Panc1 (cell line): ENCODE results near the gene SLC22A3. TPM values are rescaled to one million over a fixed set of nuclear protein-coding genes. Genes with fewer than 3 reads are reported as not detected.

Source experiments
- ATAC-seq: fragments of 200-7000 bp; cut with Tn5 transposase; 2 replicates; pipeline ENCODE4 v1.9.1; 2020; ENCODE audit warnings: mild to moderate bottlenecking, moderate library complexity
- BruUV-seq: library from RNA; stranded (reverse); fragments of 400-500 nt; replicated peaks from 2 replicates; lab custom pipeline; 2021; lab: Mats Ljungman, UMichigan
- CTCF ChIA-PET: fragments of 300-600 bp; sonication (Branson Sonifier 250); formaldehyde crosslinking; loops from one replicate; lab custom pipeline; 2022; ENCODE audit warnings: antibody characterized with exemption; lab: Charles Lee
- POLR2A ChIA-PET: fragments of 300-600 bp; sonication (Branson Sonifier 250); formaldehyde crosslinking; loops from one replicate; lab custom pipeline; 2022; ENCODE audit warnings: antibody characterized with exemption; lab: Charles Lee
- DNase-seq: peaks from one replicate; pipeline ENCODE4 v3.0.0-alpha.2; 2010; ENCODE audit warnings: low read depth, low spot score
- H3K27ac ChIP-seq: 2 replicates; pipeline ENCODE4 v1.5.1; 2011; ENCODE audit warnings: mild to moderate bottlenecking, low read length, inconsistent platforms
- H3K27me3 ChIP-seq: fragments of 200-500 bp; sonication (Bioruptor generic); 2 replicates; pipeline ENCODE4 v1.6.0; 2014; ENCODE audit warnings: low read length, inconsistent platforms; ENCODE audit not compliant: control insufficient read depth, insufficient read depth
- H3K36me3 ChIP-seq: fragments of 200-500 bp; sonication (Bioruptor generic); 2 replicates; pipeline ENCODE4 v1.5.1; 2014; ENCODE audit warnings: inconsistent platforms, mild to moderate bottlenecking, low read length, moderate library complexity; ENCODE audit not compliant: control insufficient read depth, insufficient read depth
- H3K4me1 ChIP-seq: 2 replicates; pipeline ENCODE4 v1.5.1; 2011; ENCODE audit warnings: inconsistent platforms, mild to moderate bottlenecking, low read length, moderate library complexity; ENCODE audit not compliant: control insufficient read depth, insufficient read depth
- H3K4me3 ChIP-seq, 2 experiments: 2 replicates each; pipeline ENCODE4 v1.5.1; 2011 to 2012; ENCODE audit warnings: low read depth in 2 of 2, low read length in 2 of 2, mild to moderate bottlenecking in 2 of 2, inconsistent platforms in 1 of 2, moderate library complexity in 1 of 2
- H3K9me3 ChIP-seq: fragments of 200-500 bp; sonication (Bioruptor generic); 2 replicates; pipeline ENCODE4 v1.5.1; 2014; ENCODE audit warnings: low read depth, mild to moderate bottlenecking, inconsistent platforms, low read length, moderate library complexity; ENCODE audit not compliant: control insufficient read depth, insufficient read depth
- POLR2AphosphoS5 ChIP-seq: IDR thresholded peaks from 2 replicates; pipeline ENCODE4 v1.6.1; 2012; ENCODE audit warnings: mild to moderate bottlenecking, low read depth, low read length, moderate library complexity
- SIN3A ChIP-seq: IDR thresholded peaks from 2 replicates; pipeline ENCODE4 v1.6.1; 2012; ENCODE audit warnings: low read depth, mild to moderate bottlenecking, low read length, moderate library complexity, borderline replicate concordance; ENCODE audit not compliant: insufficient read depth
- TCF7L2 ChIP-seq: IDR thresholded peaks from 2 replicates; pipeline ENCODE4 v1.6.1; 2011; ENCODE audit warnings: mild to moderate bottlenecking, low read depth, low read length, inconsistent platforms
- in situ Hi-C: cut with HindIII; loops from 2 replicates; pipeline ENCODE4 v1.10.0; 2016; ENCODE audit warnings: low sequenced_read_pairs, low pct_unique_long_range_greater_than_20kb
- intact Hi-C: fragments of 100-400 bp; cut with micrococcal nuclease; formaldehyde crosslinking; loops from one replicate; pipeline ENCODE4 v1.10.0; 2022; ENCODE audit not compliant: unreplicated experiment
- total RNA-seq: library from RNA; stranded (reverse); gene quantifications from one replicate; pipeline ENCODE4 v1.2.1, GENCODE V29; 2021; ENCODE audit not compliant: unreplicated experiment
- TF ChIP-seq, protein P1 (sequence below): fragments of 450-650 bp; IDR thresholded peaks from 2 replicates; pipeline ENCODE4 v1.5.1; 2017; ENCODE audit warnings: mild to moderate bottlenecking
- TF ChIP-seq, protein P2 (sequence below), 2 experiments: IDR thresholded peaks; 2 replicates each; pipeline ENCODE4 v1.6.1; 2011 to 2012; ENCODE audit warnings: low read depth in 2 of 2, control low read depth in 1 of 2, low read length in 1 of 2, mild to moderate bottlenecking in 1 of 2, moderate library complexity in 1 of 2; ENCODE audit not compliant: insufficient read depth in 1 of 2

The SLC22A3 gene
- total RNA-seq, 1 experiment from 2014 or later, result not detected

DNA sequence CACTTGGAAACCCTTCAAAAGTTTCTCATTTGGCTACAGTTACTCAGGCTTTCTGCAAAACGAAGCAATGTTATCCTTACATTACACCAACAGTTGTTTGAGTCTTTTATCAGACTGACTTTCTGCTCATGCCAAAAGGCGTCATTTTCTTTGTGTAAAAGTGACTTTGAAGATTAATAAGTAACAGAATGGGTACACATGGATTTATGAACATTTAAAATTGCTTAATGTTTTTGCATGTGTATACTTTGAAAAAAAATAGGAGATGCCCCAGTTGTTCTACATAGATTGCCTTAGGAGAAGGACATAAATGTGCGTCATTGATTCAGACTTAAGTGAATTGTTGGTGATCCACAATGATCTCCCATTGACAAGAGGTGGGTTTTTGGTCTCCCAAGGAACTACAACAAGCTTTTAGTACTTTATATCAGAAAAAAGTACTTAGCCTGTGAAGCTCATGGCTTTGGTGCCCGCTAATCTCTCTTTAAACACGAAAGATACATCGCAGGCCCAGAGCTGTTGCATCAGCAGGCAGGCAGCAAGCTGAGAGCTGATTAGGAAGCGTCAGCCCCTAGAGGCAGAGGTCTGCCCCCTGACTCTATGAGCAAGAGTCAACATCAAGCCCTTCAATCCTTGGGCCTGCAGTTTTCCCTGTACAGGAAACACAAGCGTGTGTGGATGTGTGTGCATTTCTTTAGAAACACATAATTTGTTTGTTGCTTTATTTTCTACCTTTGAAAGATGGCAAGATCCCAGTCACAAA lies 45.9 kb downstream of the SLC22A3 start:
- H3K36me3 ChIP-seq, result no peaks in the 10 kb centered on the region
- no peaks in the 10 kb centered on the region for H3K27me3 ChIP-seq
- no TSS peak for BruUV-seq
- H3K4me1 ChIP-seq, result no peaks in the 10 kb centered on the region
- no peak for TF ChIP-seq POLR2AphosphoS5
- TF ChIP-seq, protein P1, sequence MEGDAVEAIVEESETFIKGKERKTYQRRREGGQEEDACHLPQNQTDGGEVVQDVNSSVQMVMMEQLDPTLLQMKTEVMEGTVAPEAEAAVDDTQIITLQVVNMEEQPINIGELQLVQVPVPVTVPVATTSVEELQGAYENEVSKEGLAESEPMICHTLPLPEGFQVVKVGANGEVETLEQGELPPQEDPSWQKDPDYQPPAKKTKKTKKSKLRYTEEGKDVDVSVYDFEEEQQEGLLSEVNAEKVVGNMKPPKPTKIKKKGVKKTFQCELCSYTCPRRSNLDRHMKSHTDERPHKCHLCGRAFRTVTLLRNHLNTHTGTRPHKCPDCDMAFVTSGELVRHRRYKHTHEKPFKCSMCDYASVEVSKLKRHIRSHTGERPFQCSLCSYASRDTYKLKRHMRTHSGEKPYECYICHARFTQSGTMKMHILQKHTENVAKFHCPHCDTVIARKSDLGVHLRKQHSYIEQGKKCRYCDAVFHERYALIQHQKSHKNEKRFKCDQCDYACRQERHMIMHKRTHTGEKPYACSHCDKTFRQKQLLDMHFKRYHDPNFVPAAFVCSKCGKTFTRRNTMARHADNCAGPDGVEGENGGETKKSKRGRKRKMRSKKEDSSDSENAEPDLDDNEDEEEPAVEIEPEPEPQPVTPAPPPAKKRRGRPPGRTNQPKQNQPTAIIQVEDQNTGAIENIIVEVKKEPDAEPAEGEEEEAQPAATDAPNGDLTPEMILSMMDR, result no peak
- no peak for TF ChIP-seq TCF7L2
- TF ChIP-seq, protein P2, sequence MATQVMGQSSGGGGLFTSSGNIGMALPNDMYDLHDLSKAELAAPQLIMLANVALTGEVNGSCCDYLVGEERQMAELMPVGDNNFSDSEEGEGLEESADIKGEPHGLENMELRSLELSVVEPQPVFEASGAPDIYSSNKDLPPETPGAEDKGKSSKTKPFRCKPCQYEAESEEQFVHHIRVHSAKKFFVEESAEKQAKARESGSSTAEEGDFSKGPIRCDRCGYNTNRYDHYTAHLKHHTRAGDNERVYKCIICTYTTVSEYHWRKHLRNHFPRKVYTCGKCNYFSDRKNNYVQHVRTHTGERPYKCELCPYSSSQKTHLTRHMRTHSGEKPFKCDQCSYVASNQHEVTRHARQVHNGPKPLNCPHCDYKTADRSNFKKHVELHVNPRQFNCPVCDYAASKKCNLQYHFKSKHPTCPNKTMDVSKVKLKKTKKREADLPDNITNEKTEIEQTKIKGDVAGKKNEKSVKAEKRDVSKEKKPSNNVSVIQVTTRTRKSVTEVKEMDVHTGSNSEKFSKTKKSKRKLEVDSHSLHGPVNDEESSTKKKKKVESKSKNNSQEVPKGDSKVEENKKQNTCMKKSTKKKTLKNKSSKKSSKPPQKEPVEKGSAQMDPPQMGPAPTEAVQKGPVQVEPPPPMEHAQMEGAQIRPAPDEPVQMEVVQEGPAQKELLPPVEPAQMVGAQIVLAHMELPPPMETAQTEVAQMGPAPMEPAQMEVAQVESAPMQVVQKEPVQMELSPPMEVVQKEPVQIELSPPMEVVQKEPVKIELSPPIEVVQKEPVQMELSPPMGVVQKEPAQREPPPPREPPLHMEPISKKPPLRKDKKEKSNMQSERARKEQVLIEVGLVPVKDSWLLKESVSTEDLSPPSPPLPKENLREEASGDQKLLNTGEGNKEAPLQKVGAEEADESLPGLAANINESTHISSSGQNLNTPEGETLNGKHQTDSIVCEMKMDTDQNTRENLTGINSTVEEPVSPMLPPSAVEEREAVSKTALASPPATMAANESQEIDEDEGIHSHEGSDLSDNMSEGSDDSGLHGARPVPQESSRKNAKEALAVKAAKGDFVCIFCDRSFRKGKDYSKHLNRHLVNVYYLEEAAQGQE (IDR thresholded peaks at IDR 0.05; ENCODE audit: insufficient read depth in 1 of 2, low read depth in 2 of 2, low read length in 1 of 2), result no peak
- TF ChIP-seq SIN3A, result no peak
- no peak for DNase-seq
- in situ Hi-C loops (no loop called here), intact Hi-C loops (no loop called here)
- no peak overlapping the region for H3K4me3 ChIP-seq
- no peaks in the 10 kb centered on the region for H3K9me3 ChIP-seq
- ATAC-seq, result no peak
- no peak overlapping the region for H3K27ac ChIP-seq
- CTCF ChIA-PET, result no interaction called here
- POLR2A ChIA-PET, result no interaction called here

DNA sequence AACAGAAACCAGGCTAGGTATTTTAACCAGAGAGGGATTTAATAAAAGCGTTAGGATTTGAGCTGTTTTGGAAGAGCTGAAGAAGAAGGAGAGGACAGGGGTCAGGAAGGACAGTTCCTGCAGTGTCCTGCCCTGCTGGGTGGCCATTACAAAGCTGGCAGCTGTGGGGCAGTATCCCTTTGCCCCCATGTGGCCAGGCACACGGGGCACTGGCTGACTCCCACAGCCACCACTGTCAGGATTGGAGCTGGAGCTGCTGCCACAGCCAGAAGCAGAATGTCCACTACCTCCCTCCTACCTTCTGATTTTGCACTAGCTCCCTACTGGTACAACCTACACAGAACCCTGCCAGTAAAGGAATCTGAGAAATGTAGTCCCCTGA lies 46.5 kb downstream of the SLC22A3 start:
- no peaks in the 10 kb centered on the region for H3K9me3 ChIP-seq
- TF ChIP-seq TCF7L2, result no peak
- TF ChIP-seq SIN3A, result no peak
- TF ChIP-seq, protein P2 (IDR thresholded peaks at IDR 0.05; ENCODE audit: insufficient read depth in 1 of 2, low read depth in 2 of 2, low read length in 1 of 2), result no peak
- TF ChIP-seq, protein P1, result no peak
- no peak for TF ChIP-seq POLR2AphosphoS5
- H3K4me1 ChIP-seq, result no peaks in the 10 kb centered on the region
- ATAC-seq (no peak), DNase-seq (no peak)
- in situ Hi-C loops (no loop called here), intact Hi-C loops (no loop called here)
- no peaks in the 10 kb centered on the region for H3K27me3 ChIP-seq
- no peaks in the 10 kb centered on the region for H3K36me3 ChIP-seq
- H3K27ac ChIP-seq, result no peak overlapping the region
- ChIA-PET CTCF (no interaction called here), POLR2A (no interaction called here)
- no TSS peak for BruUV-seq
- H3K4me3 ChIP-seq, result no peak overlapping the region
